SHP77 treated with DMSO at 0.1 percent for 48 hours (cell line): ENCODE measurements around the gene HSF4.
A peak's percentile ranks its signal among the peaks of the same experiment; 100 is the strongest.

Source experiments
- DNase-seq: peaks from one replicate; lab custom pipeline; 2025; lab: John Stamatoyannopoulos, UW

HSF4 gene

DNA sequence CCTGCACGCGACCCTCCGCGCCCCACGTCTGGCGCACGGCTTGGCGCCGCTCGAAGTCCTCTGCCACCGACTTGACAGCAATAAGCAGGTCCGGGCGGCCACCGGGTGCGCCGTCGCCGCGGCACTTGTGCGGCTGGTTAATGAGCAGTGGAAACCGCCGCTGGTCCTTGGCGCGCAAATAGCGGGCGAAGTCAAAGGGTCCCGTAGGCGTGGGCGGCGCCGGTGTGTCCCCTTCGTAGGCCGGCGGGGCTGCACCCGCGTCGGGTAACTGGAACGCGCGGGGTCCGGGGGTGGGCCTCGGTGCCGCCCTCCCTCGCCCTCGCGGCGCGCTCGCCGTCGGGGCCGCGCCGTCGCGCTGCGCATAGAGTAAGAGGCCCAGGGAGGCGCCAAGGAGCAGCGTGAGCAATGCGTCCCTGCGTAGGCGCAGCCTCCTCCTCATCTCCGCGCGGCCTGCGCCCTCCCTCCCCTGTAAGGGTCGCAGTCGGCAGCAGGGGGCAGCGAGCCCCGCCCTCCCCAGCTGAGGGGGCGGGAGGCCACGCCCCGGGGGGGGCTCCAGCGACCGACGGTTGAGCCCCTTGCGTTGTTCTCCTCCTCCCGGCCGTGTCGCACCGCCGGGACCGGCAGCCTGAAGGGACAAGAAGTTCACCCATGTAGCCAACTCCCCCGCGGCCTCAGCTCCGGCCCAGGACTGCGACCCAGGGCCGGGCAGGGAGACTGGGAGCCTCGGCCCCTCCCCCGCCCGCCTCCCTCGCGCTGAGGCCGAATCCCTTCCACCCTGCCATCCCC lies 14.3 kb upstream of the HSF4 start:
- DNase-seq: no peak

DNA sequence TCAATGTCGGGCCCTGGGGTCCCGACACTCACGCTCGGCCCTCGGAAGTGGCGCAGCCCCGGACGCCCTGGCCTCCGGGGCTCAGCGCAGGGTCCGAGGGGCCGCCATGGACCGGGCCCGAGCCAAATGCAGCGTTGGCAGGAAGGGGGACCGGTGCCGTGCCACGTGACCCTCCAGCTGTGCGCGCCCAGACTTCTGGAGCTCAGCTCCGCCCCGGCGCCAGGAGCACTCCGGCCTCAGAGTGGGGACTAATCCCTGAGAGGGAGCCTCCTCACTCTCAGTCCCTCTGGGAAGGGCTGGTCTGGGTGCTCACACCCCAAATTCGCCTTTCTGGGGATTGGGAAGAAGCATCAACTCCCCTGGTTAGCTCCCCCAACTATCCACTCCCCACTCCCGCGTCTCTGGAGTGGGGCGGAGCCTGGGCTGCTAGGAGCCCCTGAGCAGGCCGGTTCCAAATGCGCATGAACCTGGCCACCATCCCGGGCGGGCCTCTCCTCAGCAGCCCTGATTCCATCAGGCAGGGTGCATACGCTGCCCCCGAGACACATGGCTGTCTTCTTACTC lies 13.6 kb upstream of the HSF4 start, which contains the start of gene B3GNT9:
TSS of gene B3GNT9 (minus strand) at position 166 of the 564 bp plus-strand sequence. CDS start 513 bp downstream, outside the sequence.
- DNase-seq: no peak

DNA sequence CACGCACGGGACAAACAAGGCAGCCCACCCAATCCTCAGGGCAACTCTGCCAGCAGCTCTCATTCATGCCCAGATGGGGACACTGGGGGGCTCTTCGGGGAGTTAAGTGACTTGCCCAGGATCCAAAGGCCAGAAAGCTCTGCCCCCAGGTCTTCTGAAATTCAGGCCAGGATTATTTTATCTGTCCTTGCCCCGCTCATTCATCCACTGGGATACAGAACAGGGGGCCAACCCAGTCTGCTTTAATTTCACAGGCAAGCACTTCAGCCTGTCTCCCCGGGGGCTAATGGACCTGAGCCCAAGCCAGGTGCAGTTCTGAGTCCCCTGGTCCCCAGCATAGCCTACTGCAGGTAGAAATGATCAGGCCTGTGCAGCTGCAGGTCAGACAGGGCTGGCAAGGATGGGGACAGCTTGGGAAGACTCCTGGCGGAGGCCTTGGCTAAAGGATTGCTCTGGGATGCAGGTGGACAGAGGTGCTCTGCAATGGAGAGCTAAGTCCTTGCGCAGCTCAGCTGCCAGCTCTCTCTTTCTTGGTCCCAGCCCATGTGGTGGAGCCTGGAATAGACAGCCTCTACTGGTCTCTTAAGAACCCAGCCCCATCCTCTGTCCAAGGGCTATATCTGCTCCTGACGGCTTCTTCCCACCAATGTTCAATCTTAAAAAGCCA lies 13.0 kb upstream of the HSF4 start:
- DNase-seq: no peak

DNA sequence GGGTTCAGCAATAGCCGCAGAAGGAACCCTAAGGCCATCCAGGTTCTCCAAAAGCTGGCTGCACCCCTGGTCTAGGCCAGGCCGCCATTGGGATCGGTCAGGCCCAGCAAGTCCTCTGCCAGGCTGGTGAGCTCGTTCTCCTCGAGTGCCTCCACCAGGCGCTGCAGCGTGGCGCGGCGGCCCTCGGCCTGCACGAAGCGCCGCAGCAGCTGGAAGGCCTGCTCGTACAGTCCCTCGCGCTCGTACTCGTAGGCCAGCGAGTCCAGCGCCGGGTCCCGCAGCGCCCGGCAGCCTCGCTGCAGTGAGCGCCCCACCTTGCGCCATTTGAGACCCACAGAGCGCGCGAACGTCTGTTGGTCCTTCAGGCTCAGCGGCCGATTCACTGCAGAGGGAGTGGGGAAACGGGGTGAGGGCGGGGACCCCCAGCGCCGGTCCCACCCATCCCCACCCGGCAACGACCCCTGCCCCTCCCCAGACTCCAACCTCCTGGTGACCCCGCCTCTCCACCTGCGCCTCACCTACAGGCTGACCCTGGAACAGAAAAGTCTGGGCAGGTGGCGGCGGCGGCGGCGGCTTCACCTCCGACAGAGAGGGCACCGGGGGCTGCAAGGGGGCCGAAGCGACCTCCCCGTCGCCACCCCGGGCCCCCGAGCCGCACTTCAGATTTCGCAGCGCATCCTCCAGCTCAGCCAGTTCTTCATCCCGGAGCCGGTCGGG lies 9.8 kb upstream of the HSF4 start:
- DNase-seq: no peak

DNA sequence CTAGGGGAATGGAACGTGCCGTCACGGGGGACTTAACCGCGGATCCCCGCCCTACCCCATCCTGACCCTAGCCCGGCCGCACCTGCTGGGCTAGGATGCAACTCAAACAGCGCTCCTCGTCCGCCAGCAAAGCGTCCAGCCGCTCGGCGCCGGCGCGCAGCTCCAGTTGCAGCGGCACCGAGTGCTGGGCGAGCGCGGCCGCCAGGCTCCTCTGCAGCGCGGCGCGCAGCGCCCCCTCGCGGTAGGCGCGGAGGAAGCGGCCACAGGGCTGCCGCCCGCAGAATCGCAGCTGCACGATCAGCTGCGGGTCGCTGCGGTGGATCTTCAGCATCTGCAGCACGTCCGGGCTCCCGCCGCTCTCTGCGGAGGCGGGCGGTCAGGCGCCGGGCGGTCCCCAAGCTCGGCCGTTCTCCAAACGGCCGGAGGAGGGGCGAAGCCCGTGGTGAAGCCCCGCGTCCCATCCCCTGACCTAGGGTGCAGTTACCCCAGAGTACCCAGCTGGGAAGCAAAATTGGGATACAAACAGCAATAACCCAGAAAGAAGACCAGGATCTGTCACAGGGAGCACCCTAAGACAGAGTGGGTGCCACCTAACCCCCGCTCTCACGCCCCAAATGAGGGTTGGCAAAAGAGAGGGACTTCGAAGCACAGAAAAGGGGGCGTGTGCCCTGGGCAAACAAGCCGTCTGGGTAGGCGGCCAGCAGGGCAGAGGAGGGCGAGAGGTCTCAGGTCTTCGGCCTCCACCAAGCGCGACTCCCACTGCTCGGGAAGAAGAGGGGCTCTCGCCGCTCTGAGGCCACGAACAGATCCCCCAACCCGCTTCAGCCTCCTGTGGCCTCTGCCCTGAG lies 9.0 kb upstream of the HSF4 start:
- peak; percentile 31 for DNase-seq

DNA sequence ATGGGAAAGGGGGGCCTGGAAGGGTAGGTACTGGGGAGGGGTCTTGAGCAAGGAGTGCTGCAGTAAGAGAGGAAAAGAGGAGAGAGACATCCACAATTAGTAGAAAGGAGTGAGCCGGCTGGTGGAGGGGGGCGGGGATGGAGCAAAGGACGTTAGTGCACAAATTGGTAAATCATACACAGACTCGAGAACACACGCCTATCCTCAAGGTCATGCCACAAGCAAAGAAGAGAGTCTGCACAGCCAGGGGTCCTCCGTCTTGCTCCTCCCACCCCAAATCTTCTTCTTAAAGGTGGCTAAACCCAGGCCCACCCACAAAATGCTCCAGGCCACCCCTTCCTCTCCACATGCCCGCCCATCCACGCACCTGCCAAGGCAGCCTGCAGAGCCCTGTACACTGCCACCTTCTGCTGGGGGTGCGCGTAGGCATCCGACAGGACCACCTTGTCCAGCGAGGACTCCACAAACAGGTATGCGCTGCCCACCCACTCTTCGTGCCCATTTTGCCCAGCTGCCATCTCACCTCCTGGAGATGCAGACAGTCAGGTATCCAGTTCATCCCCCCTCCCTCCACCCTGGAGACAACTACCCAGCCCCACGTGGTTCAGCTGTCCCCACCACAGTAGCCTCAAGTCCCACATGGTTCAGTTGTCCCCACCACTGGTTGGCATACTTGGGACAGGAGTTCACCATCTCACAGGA lies 8.3 kb upstream of the HSF4 start:
- no peak for DNase-seq

DNA sequence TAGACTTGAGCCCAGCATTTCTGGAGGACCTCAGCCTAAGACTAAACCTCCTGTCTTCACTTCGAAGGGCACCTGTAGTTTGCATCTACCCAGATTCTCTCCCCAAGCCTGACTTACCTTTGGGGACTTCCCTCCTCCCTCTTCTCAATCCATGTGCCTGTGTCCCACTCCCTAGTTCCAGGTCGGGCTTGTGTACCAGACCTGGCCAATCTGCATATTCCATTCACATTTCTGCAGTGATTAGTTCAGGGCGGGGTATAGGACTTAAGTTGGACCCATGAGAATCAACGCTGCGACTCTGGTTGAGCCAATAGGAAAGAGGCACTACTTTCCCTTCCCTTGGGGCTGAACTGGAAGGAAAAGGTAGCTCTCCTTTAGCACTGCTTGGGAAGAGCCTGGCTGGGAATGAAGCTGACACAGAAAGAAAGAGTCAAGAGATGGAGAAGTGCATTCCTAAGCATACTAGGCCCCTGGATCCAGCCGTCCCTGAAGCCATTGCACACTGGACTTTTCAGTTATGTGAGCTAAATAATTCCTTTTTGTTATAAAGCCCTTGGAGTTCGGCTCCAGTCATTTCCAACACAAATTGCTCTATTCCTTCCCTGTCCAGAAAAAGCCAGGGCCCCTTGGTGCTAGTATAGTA lies 7.3 kb upstream of the HSF4 start:
- no peak for DNase-seq

DNA sequence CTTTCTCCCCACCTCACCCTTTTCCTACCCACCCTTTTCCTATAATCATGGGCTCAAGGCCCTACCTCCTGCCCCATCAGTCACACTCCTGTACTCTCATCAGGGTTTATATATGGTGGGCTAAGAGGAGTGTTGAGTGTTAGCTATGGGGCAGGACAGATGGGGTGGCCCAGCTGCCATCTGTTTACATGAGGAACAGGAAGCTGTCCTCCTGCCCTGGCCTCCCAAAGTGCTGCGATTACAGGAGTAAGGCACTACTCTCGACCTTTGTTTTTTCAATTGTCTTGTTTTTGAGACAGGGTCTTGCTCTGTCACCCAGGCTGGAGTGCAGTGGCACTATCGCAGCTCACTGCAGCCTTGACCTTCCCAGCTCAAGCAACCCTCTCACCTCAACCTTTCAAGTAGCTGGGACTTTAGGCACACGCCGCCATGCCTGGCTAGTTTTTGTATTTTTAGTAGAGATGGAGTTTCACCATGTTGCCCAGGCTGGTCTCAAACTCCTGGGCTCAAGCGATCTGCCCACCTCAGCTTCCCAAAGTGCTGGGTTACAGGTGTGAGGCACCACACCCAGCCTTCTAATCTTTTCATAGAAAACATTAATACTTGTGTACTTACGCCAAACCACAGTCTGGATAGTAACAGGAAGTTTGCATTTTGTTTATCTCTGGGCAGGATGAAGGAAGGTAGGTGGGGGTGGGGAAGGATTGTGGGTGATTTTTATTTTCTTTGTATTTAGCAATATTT lies 6.5 kb upstream of the HSF4 start:
- DNase-seq: no peak

DNA sequence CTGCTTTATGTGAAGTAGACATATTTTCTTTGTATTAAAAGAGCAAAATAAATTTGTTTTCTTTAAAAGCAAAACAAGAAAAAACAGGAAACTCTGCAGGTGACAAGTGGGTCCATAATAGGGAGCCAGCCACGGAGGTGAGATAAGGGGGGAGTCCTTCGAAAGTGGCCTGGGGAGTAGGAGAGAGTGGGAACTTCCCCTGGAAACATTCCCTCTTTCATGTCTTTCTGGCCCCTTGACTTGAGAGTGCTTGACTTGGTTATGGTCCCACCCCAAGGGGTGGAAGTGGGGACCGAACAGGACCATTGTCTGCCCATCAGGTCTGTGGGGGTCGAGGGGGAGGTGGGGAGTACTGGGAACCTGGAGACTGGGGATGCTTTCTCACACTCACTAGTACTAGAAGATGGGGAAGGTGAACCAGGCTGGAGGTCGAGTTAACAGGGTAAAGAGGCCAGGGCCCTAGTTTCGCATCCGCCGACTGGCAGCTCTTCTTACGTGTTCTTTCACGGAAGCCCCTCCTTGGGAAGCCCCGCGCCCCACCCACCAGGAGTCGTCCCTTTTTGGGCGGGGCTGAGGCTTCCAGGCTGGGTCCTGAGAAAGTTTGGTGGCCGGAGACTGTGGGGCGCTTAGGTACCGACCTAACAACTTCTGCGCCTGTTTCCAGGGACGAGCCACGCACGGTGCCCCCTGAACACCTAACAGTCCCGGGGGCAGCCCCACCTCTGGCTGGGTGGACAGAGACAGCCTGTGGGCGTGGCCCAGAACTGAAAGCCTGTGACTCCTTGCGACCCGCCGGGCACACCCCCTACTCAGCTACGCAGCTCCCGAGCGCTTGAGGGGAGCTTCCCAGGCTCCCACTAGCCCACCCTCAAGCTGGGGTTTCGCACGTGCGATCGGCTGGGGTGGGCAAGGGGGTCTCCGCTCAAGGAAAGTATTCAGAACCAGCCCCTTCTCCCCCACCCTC lies 5.6 kb upstream of the HSF4 start:
- DNase-seq: no peak

DNA sequence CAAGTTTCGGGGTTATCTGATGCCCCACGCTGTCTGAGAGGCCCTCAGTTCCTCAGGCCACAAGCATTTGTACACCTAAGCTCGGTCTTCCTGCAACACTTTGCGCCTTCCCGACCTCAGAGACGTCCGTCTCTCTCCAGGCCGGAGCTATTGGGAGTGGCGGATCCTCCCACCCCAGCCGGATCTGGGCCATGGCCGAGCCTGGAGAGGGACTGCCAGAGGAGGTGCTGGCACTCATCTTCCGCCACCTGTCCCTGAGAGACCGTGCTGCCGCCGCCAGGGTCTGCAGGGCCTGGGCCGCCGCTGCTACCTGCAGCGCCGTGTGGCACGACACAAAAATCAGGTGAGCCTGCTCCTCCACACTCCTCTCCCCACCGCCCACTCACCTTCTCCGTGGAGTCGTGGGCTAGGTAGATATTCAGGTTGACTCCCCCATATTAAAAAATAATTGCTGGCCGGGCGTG lies 2.9 kb upstream of the HSF4 start:
- DNase-seq: peak; percentile 10

DNA sequence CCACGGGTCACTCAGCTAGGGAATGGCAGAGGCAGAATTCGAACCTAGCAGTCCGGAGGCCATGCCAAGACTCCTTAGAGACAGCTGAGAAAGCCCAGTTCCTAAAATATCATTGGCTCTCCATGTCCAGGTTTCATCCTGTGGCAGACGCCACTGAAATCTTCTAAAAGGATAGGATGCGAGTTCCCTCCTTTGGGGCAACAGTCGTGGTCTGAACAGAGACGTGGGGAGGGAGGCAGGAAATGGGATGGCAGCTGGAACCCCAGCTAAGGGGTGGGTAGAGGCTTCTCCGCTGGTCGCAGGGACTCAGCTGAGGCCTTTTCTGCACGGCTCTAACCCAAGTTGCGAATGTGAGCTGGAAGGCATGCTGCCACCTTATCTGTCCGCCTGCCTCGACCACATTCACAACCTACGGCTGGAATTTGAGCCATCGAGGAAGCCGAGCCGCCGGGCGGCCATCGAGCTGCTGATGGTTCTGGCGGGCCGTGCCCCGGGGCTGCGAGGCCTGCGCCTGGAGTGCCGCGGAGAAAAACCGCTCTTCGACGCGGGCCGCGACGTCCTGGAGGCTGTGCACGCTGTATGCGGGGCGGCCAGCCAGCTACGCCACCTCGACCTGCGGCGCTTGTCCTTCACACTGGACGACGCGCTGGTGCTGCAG lies 1.9 kb upstream of the HSF4 start:
- DNase-seq: no peak

DNA sequence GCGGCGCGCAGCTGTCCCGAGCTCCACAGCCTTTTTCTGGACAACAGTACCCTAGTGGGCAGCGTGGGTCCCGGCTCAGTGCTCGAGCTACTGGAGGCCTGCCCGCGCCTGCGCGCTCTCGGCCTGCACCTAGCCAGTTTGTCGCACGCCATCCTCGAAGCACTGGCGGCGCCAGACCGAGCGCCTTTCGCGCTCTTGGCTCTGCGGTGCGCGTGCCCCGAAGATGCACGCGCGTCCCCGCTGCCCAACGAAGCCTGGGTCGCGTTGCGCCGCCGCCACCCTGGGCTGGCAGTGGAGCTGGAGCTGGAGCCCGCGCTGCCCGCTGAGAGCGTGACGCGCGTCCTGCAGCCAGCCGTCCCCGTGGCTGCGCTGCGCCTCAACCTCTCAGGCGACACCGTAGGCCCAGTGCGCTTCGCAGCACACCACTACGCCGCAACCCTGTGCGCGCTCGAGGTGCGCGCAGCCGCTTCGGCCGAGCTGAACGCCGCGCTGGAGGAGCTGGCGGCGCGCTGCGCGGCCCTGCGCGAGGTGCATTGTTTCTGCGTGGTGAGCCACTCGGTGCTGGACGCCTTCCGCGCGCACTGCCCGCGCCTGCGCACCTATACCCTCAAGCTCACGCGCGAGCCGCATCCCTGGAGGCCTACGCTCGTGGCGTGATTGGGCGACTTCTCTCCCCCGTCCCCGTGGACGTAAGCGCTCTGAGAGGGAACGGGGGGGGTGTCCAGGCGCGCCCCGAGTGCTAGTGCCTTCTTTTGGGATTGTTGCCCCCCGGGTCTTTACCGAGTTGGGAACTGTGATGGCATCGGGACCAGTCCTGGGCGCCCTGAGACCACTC lies 1.2 kb upstream of the HSF4 start:
- no peak for DNase-seq

DNA sequence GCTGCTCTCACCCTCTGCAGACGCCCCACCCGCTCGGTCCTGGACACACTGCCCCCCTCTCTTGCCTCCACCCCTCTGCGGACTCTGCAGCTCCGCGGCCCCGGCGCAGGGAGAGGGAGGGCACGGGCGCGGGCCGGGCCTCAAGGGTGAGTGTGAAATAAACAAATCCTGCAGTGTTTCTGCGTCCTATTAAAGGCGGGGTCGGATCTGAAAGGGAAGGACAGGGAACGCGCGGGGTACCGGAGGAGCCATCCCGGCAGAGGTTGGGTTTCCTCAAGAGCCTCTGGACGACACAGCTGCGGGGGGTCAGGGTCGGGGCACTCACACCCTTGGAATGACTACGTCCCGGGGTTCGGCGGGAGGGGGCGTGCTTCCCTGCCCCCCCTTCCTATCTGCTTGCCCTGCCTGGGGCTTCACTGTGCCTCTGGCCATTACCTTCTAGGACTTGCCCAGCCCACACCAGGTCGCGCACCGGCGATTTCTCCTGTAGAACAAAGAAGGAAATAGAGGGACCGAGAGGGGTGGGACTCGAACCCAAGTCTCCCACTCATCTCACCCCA lies 466 bp upstream of the HSF4 start:
- no peak for DNase-seq

DNA sequence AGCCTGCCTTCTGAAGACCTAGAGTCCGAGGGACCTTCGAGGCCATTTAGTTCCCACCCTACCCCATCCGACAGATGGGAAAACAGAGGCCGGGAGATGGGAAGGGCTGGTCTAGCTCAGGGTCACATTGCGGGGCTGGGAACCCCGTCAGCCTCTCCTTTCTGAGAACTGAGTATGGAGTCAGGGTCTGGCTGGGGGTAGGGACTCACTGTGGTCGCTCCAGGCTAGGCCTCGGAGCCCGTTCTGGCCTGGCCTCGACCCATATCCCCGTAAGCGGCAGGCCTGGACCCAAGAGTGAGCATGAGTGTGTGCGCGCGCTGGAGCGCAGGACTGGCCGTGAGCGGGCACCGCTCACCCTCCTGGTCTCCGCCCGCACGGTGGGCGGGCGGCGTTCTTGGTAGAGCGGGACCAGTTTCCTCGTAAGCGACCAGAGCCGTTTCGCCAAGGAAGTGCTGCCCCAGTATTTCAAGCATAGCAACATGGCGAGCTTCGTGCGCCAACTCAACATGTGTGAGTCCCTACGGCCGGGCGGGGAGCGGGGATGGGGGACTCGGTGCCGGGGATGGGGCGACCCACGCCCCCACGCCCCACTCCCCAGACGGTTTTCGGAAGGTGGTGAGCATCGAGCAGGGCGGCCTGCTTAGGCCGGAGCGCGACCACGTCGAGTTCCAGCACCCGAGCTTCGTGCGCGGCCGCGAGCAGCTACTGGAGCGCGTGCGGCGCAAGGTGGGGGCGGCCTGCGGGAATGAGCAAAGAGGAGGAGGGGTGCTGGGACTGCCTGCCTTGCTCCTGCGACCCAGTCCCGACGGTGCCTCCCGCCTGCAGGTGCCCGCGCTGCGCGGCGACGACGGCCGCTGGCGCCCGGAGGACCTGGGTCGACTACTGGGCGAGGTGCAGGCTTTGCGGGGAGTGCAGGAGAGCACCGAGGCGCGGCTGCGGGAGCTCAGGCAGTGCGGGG lies 855 bp downstream of the HSF4 start:
- no peak for DNase-seq

DNA sequence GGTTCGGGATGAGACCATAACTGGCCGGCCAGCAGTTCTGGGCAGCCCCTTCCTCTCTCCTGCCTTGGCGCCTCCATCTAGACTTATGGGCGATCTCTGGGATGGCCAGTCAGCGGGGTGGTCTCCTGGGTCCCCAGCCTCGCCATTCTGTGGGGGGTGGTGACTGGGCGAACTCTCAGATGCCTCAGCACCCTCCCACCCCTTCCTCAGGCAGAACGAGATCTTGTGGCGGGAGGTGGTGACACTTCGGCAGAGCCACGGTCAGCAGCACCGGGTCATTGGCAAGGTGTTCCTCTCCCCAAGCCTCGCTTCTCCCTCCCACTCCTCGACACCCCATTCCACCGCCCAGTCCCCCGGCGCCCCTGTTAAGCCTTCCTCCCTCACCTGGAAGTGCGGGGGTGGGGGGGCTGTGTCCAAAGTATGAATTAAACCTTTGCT lies 1.6 kb downstream of the HSF4 start:
- DNase-seq: no peak
